Memory B cell (primary cell): ENCODE data around the gene NUP188.
A peak's percentile ranks its signal among the peaks of the same experiment; 100 is the strongest.

Source experiments
- ATAC-seq: fragments of 150-1000 bp; cut with Tn5 transposase; 2 replicates; pipeline ENCODE4 v1.10.0; 2021; ENCODE audit warnings: low read depth, mild to moderate bottlenecking, moderate library complexity
- DNase-seq, 2 donors: peaks; one replicate each; pipeline ENCODE4 v3.0.0; 2022; ENCODE audit warnings: low spot score in 2 of 2
- H3K27ac Mint-ChIP-seq: one replicate; pipeline ENCODE4 v1.8.0; 2022; ENCODE audit warnings: mild to moderate bottlenecking, moderate library complexity, mixed read lengths
- H3K27me3 Mint-ChIP-seq: one replicate; pipeline ENCODE4 v1.8.0; 2022; ENCODE audit warnings: mixed read lengths
- H3K36me3 Mint-ChIP-seq: one replicate; pipeline ENCODE4 v1.8.0; 2022; ENCODE audit warnings: mild to moderate bottlenecking, mixed read lengths
- H3K4me1 Mint-ChIP-seq: one replicate; pipeline ENCODE4 v1.8.0; 2022; ENCODE audit warnings: mixed read lengths
- H3K4me3 Mint-ChIP-seq: one replicate; pipeline ENCODE4 v1.8.0; 2022; ENCODE audit warnings: mild to moderate bottlenecking, moderate library complexity, mixed read lengths
- H3K9me3 Mint-ChIP-seq: one replicate; pipeline ENCODE4 v1.8.0; 2022; ENCODE audit warnings: mixed read lengths

The NUP188 gene

GRCh38 chr9:129012893-129013448 lies 65.5 kb downstream of the NUP188 start:
- H3K36me3 Mint-ChIP-seq, result peaks cover 3% of the 10 kb centered on the region
- DNase-seq (no peak), ATAC-seq (no peak)
- H3K27me3 Mint-ChIP-seq, result no peaks in the 10 kb centered on the region
- H3K4me1 Mint-ChIP-seq, result no peaks in the 10 kb centered on the region
- H3K27ac Mint-ChIP-seq, result no peak overlapping the region
- H3K9me3 Mint-ChIP-seq, result no peaks in the 10 kb centered on the region
- H3K4me3 Mint-ChIP-seq, result no peak overlapping the region

DNA sequence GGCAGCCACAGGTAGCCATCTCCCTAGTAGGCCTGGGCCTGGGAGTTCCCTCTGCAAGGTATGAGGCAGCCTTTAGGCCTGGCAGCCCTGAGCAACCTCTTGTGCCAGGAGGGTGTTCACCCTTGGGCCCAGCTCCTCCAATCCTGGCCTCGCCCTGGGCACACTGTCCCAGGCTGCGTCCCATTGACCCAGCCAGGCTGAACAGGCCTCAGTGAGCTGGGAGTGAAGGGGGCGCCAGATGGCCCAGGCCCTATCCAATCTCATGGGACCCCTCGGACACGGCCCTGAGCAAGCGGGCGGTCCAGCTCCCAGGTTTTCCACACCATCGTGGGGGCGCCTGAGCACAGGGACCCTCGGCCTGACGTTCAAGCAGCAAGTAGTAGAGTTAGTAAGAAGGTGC lies 66.2 kb downstream of the NUP188 start:
- Mint-ChIP-seq H3K27me3 (no peaks in the 10 kb centered on the region), H3K4me3 (no peak overlapping the region), H3K36me3 (peaks cover 4% of the 10 kb centered on the region), H3K27ac (no peak overlapping the region), H3K9me3 (no peaks in the 10 kb centered on the region), H3K4me1 (no peaks in the 10 kb centered on the region)
- DNase-seq, result no peak
- no peak for ATAC-seq

DNA sequence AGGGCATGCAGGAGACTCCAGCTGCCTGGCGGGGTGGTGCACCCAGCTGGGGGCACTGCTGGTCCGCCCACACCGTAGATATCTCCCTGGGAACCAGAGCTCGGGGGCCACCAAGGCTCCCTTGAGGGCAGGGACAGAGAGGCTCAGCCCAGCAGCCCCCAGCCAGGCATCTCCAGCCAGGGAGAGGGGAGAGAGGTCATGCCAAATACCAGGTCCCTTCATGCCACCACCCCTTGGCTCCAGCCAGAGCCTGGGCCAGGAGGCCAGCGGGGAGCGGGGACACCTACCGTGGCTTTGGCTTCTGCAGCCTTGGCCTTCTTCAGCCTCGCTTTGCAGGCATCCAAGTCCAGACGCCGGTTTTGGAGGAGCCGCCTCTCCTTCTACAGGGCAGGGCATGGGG lies 66.6 kb downstream of the NUP188 start:
- Mint-ChIP-seq H3K36me3 (peaks cover 7% of the 10 kb centered on the region), H3K27me3 (no peaks in the 10 kb centered on the region), H3K4me1 (no peaks in the 10 kb centered on the region), H3K4me3 (no peak overlapping the region), H3K27ac (no peak overlapping the region), H3K9me3 (no peaks in the 10 kb centered on the region)
- ATAC-seq (no peak), DNase-seq (no peak)

DNA sequence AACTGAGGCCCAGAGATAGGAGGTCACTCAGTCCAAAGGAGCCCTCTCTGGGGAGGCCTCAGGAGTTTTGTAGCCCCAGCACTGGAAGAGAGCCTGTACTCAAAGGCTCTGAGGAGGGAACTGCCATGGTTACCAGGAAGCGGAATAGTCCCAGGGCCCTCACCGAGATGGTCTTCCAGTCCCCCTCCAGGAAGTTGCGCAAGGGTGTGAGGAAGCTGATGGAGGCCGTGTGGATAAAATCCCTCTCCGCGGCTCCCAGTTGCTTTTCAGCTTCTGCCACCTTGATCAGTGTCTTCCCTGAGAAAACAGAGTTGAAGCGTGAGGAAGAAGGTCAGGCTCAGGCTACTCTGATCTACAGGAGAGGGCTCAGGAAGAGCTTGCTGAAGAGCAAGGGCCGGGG lies 67.1 kb downstream of the NUP188 start:
- no peak for DNase-seq
- no peak overlapping the region for H3K4me3 Mint-ChIP-seq
- H3K27me3 Mint-ChIP-seq, result no peaks in the 10 kb centered on the region
- ATAC-seq, result no peak
- peaks cover 7% of the 10 kb centered on the region for H3K36me3 Mint-ChIP-seq
- H3K4me1 Mint-ChIP-seq, result no peaks in the 10 kb centered on the region
- H3K9me3 Mint-ChIP-seq, result no peaks in the 10 kb centered on the region
- no peak overlapping the region for H3K27ac Mint-ChIP-seq

- H3K27ac Mint-ChIP-seq, result peak overlapping the region; percentile 87
Measured at GRCh38 chr9:129021091-129021490, 73.6 kb downstream of the NUP188 start.

DNA sequence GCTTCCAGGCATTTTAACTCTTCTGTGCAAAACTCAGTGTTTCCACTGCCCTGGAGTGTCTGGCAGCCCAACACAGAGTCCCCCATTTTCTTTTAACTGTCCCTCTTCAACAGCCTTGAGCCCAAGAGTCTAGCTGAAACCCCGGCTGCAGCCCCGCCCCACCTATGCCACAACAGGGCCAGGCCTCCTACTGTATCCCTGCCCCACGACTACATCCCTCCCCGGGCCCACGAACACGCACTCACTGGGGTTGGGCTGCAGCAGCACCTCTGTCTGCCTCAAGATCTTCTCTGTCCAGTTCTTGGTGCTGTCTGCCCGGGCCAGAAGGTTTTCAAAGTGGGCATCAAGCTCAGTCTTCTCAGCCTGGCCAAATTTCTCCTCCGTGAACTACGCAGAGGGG lies 74.5 kb downstream of the NUP188 start:
- peaks cover 21% of the 10 kb centered on the region for H3K4me1 Mint-ChIP-seq
- peaks cover 5% of the 10 kb centered on the region for H3K36me3 Mint-ChIP-seq
- H3K27ac Mint-ChIP-seq, result peak overlapping the region; percentile 77
- H3K9me3 Mint-ChIP-seq, result no peaks in the 10 kb centered on the region
- DNase-seq, result no peak
- no peak for ATAC-seq
- no peaks in the 10 kb centered on the region for H3K27me3 Mint-ChIP-seq
- H3K4me3 Mint-ChIP-seq, result peak overlapping the region; percentile 53

More at GRCh38 chr9:129021091-129021490, 73.6 kb downstream of the NUP188 start:
- no peaks in the 10 kb centered on the region for H3K9me3 Mint-ChIP-seq
- ATAC-seq (peak; percentile 98), DNase-seq (peak; percentile 48 to 50)
- peaks cover 19% of the 10 kb centered on the region for H3K4me1 Mint-ChIP-seq
- no peaks in the 10 kb centered on the region for H3K27me3 Mint-ChIP-seq
- peaks cover 5% of the 10 kb centered on the region for H3K36me3 Mint-ChIP-seq
- H3K4me3 Mint-ChIP-seq, result peak overlapping the region; percentile 68

- peak overlapping the region; percentile 77 for H3K27ac Mint-ChIP-seq
- no peak for DNase-seq
Measured at GRCh38 chr9:129023036-129023907, 75.8 kb downstream of the NUP188 start.

DNA sequence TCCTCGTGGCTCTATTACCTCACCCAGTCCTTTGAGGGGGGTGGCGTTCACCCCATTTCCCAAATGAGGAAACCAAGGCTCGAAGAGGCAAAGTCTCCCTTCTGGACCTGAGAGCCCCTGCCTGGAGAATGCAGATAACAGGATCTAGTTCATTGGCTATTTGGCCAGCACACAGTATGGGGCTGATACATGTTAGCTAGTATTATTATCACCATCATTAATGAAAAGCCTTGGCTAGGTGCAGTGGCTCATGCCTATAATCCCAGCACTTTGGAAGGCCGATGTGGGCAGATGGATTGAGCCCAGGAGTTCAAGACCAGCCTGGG lies 76.4 kb downstream of the NUP188 start:
- Mint-ChIP-seq H3K9me3 (no peaks in the 10 kb centered on the region), H3K27me3 (no peaks in the 10 kb centered on the region), H3K36me3 (peaks cover under 1% of the 10 kb centered on the region), H3K4me3 (no peak overlapping the region), H3K4me1 (peaks cover 25% of the 10 kb centered on the region), H3K27ac (no peak overlapping the region)
- DNase-seq, result no peak
- ATAC-seq, result no peak

More at GRCh38 chr9:129023036-129023907, 75.8 kb downstream of the NUP188 start:
- no peak for ATAC-seq
- H3K4me1 Mint-ChIP-seq, result peaks cover 25% of the 10 kb centered on the region
- no peaks in the 10 kb centered on the region for H3K9me3 Mint-ChIP-seq
- H3K27me3 Mint-ChIP-seq, result no peaks in the 10 kb centered on the region
- no peak overlapping the region for H3K4me3 Mint-ChIP-seq
- H3K36me3 Mint-ChIP-seq, result peaks cover 2% of the 10 kb centered on the region

DNA sequence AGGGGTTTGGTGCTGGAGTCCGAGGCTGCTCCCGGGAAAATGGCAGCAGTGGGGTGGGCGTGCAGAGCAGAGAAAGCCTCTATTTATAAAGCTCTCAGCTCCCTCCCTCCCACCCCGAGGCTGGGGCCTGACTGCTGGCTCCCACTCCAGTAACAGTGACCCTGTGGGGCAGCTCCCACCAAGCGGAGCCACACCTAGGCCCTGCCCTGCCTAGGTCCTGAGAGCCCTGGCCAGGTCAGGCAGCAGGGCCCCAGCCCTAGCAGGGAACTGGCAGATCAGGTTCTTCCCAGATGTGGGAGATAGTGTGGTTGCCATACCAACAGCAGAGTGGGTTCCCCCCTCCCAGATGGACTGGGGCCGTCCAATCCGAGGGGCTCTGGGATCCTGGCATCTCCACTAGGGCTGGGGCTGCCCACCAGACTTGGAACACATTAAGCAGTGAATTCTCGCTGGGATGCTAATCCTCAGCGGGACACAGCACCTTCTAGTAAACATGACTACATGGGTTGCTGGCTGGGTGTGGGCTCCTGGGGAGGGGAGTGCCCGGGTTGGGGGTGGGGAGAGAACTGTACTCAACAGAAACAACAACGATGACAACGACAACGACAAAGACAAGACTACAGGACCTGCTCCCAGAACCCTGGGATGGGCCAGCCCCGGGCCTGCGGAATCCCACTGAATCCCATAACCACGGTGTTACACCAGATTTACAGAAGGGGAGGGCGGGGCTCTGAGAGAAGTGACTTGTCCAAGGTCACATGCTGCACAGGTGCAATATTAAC lies 79.1 kb downstream of the NUP188 start:
- DNase-seq, result no peak
- peak overlapping the region; percentile 86 for H3K4me3 Mint-ChIP-seq
- H3K27ac Mint-ChIP-seq, result no peak overlapping the region

GRCh38 chr9:129027224-129027684 lies 79.8 kb downstream of the NUP188 start:
- no peaks in the 10 kb centered on the region for H3K27me3 Mint-ChIP-seq
- no peaks in the 10 kb centered on the region for H3K9me3 Mint-ChIP-seq
- no peaks in the 10 kb centered on the region for H3K36me3 Mint-ChIP-seq
- no peak for ATAC-seq
- H3K4me1 Mint-ChIP-seq, result peaks cover 23% of the 10 kb centered on the region
- H3K4me3 Mint-ChIP-seq, result peak overlapping the region; percentile 86
- no peak for DNase-seq
- peak overlapping the region; percentile 63 for H3K27ac Mint-ChIP-seq

More for the DNA sequence above, 79.1 kb downstream of the NUP188 start:
- no peaks in the 10 kb centered on the region for H3K9me3 Mint-ChIP-seq
- ATAC-seq, result no peak
- H3K36me3 Mint-ChIP-seq, result no peaks in the 10 kb centered on the region
- H3K27me3 Mint-ChIP-seq, result no peaks in the 10 kb centered on the region
- H3K4me1 Mint-ChIP-seq, result peaks cover 27% of the 10 kb centered on the region

- Mint-ChIP-seq H3K27ac (peak overlapping the region; percentile 63), H3K4me3 (peak overlapping the region; percentile 86), H3K27me3 (no peaks in the 10 kb centered on the region), H3K9me3 (no peaks in the 10 kb centered on the region), H3K4me1 (peaks cover 23% of the 10 kb centered on the region), H3K36me3 (no peaks in the 10 kb centered on the region)
- ATAC-seq, result peak; percentile 68
- no peak for DNase-seq
Measured at GRCh38 chr9:129027685-129028191, 80.2 kb downstream of the NUP188 start.

DNA sequence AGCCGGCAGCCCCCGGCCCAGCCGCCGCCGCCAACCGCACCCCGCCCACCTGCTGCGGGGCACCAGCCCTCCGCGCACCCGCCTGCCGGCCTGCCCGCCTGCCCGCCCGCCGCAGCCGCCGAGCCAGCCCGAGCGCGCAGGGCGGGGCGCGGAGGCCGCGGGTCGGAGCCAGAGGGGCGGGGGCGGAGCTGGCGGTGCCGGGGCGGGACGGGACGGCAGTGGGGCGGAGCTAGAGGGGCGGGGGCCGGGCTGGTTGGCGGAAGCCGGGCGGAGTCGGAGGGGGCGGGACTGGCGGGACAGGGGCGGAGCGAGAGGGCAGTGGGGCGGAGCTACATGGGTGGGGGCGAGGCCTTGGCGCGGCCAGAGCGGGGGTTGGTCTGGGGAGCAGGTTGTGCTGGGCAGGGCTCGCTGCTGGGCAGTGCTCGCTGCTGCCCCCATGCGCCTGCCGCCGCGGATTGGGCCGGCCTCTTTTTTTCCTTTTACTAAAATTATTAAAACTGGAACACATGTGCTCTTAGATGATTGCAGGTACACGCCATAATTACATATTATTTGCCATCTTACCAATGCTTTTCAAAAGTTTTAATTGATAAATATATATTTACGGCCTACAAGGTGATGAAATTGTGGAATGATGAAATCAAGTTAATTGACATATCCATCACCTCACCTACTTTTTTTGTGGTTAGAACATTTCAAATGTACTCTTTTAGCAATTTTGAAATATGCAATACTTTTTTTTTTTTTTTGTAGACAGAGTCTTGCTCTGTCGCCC lies 80.9 kb downstream of the NUP188 start, which contains the start of gene SH3GLB2:
TSS of gene SH3GLB2 (minus strand) at position 140 of the 775 bp plus-strand sequence. CDS start 177 bp downstream, outside the sequence.
- ATAC-seq (peak; percentile 82), DNase-seq (peak; percentile 86 to 92)
- Mint-ChIP-seq H3K4me1 (peaks cover 20% of the 10 kb centered on the region), H3K9me3 (no peaks in the 10 kb centered on the region), H3K4me3 (peak within 1 kb of the TSS; percentile 86), H3K27ac (peak within 1 kb of the TSS; percentile 63), H3K36me3 (no peaks in the 10 kb centered on the region), H3K27me3 (no peaks in the 10 kb centered on the region)

DNA sequence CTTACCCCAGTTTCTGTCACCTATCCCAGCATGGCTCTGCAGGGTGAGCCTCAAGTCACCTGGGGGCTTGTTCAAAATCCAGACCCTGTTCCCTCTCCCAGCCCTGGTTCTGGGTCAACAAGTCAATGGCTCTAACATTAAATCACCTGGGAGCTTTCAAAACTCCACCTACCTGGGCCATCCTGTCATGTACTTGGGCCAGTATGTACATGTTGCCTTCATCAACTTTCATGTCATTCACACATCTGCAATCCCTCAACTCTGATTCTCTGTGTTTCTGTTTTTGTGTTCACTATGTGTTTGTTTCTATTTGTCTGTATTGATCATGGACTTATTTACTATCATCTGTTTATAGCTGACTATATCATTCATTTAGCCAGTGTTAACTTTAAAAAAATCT lies 82.7 kb downstream of the NUP188 start:
- Mint-ChIP-seq H3K36me3 (no peaks in the 10 kb centered on the region), H3K27me3 (no peaks in the 10 kb centered on the region), H3K9me3 (no peaks in the 10 kb centered on the region), H3K27ac (no peak overlapping the region), H3K4me1 (peaks cover 22% of the 10 kb centered on the region), H3K4me3 (no peak overlapping the region)
- DNase-seq (no peak), ATAC-seq (no peak)
